ENCODE results near the gene COX6B2. TPM values are rescaled to one million over a fixed set of nuclear protein-coding genes. Genes with fewer than 3 reads are reported as not detected.
"Not testable (repeated sequence)": the region's sequence is repeated elsewhere in the genome, so short reads cannot be mapped to it uniquely, and the experiment has no call there.

Gene COX6B2, protein sequence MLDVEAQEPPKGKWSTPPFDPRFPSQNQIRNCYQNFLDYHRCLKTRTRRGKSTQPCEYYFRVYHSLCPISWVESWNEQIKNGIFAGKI
- 0.56 TPM for total RNA-seq

- ATAC-seq, result peak; percentile 12
Observed at GRCh38 chr19:55354698-55355212, at the start of gene COX6B2. TSS of gene COX6B2 (minus strand) at chr19:55354719. CDS start at chr19:55354521, 198 bp downstream.

GRCh38 chr19:55402509-55402908 is 48.0 kb upstream of the COX6B2 start:
- ATAC-seq, result no peak

DNA sequence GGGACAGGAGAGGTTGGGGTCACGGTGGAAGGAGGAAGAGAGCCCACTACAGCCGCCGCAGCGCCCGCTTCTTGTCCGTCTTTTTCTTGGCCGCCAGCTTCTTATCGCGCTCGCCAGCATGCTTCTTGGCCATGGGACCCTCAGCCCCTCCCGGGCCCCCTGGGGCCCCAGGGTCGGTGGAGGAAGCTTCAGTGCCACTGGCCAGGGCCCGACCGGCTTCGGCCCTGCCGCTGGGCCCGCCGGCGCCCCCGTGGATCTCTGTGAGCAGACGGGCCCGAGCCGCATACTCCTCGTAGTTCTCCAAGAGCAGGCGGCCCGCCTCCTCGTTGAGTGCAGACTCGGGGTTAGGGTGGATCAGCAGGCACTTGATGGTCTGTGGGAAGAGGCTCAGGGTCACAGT is 46.9 kb upstream of the COX6B2 start:
- not testable (repeated sequence) for ATAC-seq

GRCh38 chr19:55400281-55401087 is 46.0 kb upstream of the COX6B2 start:
- ATAC-seq, result peak; percentile 90

DNA sequence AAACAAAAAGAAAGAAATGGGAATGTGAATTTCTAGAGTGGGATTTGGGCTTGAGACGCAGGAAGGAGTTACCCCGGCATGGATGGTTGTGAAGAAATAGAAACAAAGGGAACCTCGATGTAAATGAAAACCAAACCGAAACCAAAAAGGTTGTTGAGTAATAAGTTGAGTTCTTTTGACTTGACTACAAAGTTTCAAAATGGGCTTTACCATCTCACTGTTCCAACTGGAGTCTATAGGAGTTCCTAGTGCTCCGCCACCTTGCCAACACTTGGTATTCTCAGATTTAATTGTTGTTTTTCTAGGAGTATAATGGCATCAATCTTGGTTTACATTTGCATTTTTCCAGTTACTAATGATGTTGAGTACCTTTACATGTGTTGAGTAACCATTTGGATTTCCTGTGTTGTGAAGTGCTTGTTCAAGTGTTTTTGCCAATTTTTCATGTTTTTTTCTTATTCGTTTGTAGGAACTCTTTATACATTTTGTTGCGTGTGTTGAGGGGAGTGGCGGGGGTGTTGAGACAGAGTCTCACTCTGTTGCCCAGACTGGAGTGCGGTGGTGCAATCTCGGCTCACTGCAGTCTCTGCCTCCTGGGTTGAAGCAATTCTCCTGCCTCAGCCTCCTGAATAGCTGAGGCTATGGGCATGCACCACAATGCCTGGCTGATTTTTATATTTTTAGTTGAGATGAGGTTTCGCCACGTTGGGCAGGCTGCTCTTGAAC is 43.8 kb upstream of the COX6B2 start:
- no peak for ATAC-seq

- ATAC-seq, result no peak
Observed at GRCh38 chr19:55392820-55393761, 38.6 kb upstream of the COX6B2 start.

DNA sequence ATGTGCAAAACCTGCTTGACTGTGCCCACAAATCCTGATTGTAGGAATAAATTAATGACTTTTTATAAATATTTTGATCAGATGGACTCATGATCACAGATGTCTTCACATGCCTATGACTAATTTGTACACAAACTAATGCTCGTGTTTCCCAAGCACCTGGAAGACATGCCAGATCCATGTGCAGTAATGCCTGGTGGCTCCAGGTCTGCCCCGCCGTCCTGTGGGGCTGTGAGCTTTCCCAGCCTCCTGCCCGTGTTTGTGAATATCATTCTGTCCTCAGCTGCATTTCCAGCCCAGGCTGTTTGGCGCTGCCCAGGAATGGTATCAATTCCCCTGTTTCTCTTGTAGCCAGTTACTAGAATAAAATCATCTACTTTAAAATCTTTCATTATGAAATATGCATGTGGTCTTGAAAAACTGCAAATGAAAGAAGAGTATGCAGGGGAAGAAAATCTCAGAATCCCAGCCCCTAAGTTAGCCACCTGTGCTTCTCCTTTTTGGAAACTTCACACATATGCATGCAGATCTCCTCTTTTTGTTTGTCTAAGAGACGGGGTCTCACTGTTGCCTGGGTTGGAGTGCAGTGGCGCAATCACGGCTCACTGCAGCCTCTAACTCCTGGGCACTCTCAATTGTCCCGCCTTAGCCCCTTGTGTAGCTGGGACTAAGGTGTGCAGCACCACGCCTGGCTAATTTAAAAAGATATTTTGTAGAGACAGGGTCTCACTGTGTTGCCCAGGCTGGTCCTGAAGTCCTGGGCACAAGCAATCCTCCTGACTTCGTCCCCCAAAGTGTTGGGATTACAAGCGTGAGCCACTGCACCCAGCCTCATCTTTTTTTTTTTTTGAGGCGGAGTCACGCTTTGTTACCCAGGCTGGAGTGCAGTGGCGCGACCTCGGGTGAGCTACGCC is 37.4 kb upstream of the COX6B2 start:
- peak; percentile 58 for ATAC-seq

DNA sequence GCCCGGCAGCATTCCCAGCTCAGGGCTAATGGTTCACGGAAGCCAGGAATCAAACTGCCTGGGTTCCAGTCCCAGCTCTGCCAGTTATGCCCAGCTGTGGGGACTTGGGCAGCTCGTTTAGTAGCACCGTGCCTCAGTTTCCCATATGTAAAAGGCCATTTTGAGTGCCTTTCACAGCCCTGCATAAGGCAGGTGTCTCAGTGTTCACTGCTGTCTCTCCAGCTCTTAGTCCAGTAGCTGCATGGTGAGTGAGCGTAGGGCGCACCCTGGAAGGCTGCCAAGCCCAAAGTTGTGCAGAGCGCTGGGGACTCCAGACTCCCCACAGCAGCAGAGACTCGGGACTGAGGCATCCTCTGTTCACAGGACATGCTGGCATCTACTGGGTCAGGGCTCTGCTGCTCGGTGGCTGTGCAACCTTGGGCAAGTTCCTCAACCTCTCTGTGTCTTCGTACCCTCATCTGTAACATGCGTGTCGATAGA is 36.7 kb upstream of the COX6B2 start:
- ATAC-seq, result peak; percentile 24

DNA sequence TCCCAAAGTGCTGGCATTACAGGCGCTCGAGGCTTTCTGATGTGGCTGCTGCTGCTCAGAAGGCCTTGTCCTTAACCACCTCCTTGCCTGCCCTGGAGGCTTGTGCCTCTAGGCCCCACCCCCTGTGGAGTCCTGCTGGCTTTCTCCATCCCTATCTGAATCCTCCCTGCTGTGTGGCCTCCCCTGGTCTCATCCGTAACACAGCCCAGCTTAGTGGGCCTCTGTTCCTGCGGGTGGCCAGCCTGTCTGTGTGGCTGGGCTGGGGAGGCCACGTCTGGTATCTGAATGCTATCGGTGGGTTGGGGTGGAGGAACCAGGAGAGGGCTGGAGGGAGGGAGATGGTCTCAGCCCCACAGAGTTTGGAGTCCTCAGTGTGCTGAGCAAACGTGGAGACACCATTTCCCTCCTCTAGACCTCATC is 36.0 kb upstream of the COX6B2 start:
- no peak for ATAC-seq

DNA sequence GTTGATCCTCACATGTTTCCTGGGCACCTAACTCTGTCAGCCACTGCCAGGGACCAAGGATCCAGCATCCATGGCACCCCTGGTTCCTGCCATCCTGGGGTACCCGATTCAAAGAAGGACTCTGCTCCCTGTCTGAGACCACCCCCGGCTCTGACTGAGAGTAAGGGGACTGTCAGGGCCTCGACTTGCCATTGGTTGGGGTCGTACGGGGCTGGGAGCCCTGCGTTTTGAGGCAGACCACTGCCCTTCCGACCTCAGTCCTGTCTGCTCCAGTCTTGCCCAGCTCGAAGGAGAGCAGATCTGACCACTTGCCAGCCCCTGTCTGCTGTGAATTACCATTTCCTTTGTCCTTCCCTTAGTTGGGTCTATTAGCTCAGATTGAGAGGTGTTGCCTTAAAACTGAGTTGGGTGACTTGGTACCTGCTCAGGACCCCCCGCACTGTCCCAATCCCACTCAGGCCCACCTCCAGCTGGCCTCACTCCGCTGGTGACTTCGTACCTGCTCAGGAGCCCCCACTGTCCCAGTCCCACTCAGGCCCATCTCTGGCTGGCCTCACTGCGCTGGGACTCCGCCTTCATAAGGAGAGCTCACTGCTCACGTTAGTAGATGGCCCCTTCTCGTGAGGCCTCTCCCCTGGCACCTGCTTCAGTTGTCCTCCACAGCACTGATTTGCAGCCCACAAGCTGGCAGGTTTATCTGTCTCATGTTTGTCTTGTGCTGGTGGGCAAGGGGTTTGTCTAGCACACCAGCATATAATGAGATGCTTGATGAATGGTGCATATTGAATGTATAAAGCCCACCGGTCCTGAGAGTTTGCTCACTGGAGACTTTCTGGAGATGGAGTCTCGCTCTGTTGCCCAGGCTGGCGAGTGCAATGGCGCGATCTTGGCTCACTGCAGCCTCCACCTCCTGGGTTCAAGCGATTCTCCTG is 35.1 kb upstream of the COX6B2 start:
- no peak for ATAC-seq

- ATAC-seq, result no peak
Observed at GRCh38 chr19:55387736-55388497, 33.4 kb upstream of the COX6B2 start.

DNA sequence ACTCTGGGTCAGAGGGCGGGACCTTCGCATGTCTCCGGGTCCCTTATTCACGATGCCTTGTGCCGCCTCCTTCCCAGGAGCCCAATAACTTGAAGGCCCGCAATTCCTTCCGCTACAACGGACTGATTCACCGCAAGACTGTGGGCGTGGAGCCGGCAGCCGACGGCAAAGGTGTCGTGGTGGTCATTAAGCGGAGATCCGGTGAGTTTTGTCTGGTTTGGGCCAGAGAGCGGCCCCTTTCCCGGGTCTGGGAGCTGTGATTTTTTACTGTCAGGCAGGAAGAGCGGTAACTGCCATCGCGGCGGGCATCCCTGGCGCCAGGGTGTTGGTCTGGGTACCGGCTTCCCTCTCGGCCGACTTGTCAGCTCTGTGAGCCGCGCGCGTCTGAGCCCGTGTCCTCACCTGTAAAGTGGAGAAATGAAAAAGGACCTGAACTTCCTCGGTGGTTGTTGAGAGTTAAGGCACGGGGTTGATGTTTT is 32.0 kb upstream of the COX6B2 start:
- no peak for ATAC-seq

GRCh38 chr19:55385724-55386492 is 31.4 kb upstream of the COX6B2 start, which contains the start of gene RPL28:
TSS of gene RPL28 (plus strand) at chr19:55385932. CDS start at chr19:55386358, 426 bp downstream.
- ATAC-seq, result peak; percentile 81

- peak; percentile 80 for ATAC-seq
Observed at GRCh38 chr19:55384920-55385723, 30.6 kb upstream of the COX6B2 start.

GRCh38 chr19:55384131-55384919 is 29.8 kb upstream of the COX6B2 start, which contains the start of gene TMEM238:
TSS of gene TMEM238 (minus strand) at chr19:55384292. CDS start at chr19:55384259, 33 bp downstream.
- ATAC-seq, result peak; percentile 50

Measured in esophagus mucosa (tissue), 1 donor.